ENCODE results near the gene MEIOC. TPM values are rescaled to one million over a fixed set of nuclear protein-coding genes. Genes with fewer than 3 reads are reported as not detected.

The MEIOC gene
- total RNA-seq, 1 experiment from 2014 or later: 3.0 TPM

GRCh38 chr17:44647736-44648135 lies 8.5 kb upstream of the MEIOC start:
- Histone ChIP-seq H4K91ac (ENCODE audit: insufficient read length, low read depth, low read length) (no peak overlapping the region), H4K5ac (ENCODE audit: insufficient read length, low read depth, low read length) (no peak overlapping the region), H2BK5ac (ENCODE audit: insufficient read length, low read length) (no peak overlapping the region), H3K27ac (ENCODE audit: insufficient read length, low read depth, low read length) (no peak overlapping the region), H3K56ac (ENCODE audit: insufficient read length, low read depth, low read length) (no peak overlapping the region), H3K79me2 (ENCODE audit: insufficient read depth, low read length) (no peaks in the 10 kb centered on the region), H3K27me3 (ENCODE audit: insufficient read depth, low read length) (no peaks in the 10 kb centered on the region), H2BK120ac (ENCODE audit: low read depth, low read length, poor library complexity, severe bottlenecking) (no peak overlapping the region), H3K4me2 (ENCODE audit: insufficient read depth, insufficient read length, low read length) (no peak overlapping the region), H2BK12ac (ENCODE audit: insufficient read length, low read depth, low read length) (no peak overlapping the region), H2AK5ac (ENCODE audit: insufficient read length, low read length) (no peak overlapping the region), H3K14ac (ENCODE audit: insufficient read depth, low read length) (no peak overlapping the region), H3K18ac (ENCODE audit: insufficient read length, low read depth, low read length) (no peak overlapping the region), H3K23me2 (ENCODE audit: insufficient read length, low read depth, low read length, poor library complexity, severe bottlenecking) (no peaks in the 10 kb centered on the region), H3K79me1 (ENCODE audit: insufficient read depth, low read depth, low read length, poor library complexity, severe bottlenecking) (no peaks in the 10 kb centered on the region), H3T11ph (ENCODE audit: low read length) (no peak overlapping the region), H3K4ac (ENCODE audit: low read depth, low read length) (no peak overlapping the region), H3K23ac (ENCODE audit: insufficient read length, low read depth, low read length) (no peak overlapping the region), H3K9me3 (ENCODE audit: control insufficient read depth, low read depth, low read length) (no peaks in the 10 kb centered on the region), H2BK20ac (ENCODE audit: low read depth, low read length, poor library complexity, severe bottlenecking) (no peak overlapping the region), H4K20me1 (ENCODE audit: control insufficient read depth, insufficient read depth, insufficient read length) (no peaks in the 10 kb centered on the region), H3K9ac (ENCODE audit: extremely low read depth, insufficient read length, low read length) (no peak overlapping the region), H2AFZ (ENCODE audit: low read length) (no peak overlapping the region), H2BK15ac (ENCODE audit: low read depth, low read length) (no peak overlapping the region), H3K4me1 (ENCODE audit: insufficient read depth, low read length) (no peaks in the 10 kb centered on the region), H4K8ac (replicated peaks; ENCODE audit: insufficient read length, low read depth, low read length) (no peak overlapping the region)
- TF ChIP-seq, protein P1, sequence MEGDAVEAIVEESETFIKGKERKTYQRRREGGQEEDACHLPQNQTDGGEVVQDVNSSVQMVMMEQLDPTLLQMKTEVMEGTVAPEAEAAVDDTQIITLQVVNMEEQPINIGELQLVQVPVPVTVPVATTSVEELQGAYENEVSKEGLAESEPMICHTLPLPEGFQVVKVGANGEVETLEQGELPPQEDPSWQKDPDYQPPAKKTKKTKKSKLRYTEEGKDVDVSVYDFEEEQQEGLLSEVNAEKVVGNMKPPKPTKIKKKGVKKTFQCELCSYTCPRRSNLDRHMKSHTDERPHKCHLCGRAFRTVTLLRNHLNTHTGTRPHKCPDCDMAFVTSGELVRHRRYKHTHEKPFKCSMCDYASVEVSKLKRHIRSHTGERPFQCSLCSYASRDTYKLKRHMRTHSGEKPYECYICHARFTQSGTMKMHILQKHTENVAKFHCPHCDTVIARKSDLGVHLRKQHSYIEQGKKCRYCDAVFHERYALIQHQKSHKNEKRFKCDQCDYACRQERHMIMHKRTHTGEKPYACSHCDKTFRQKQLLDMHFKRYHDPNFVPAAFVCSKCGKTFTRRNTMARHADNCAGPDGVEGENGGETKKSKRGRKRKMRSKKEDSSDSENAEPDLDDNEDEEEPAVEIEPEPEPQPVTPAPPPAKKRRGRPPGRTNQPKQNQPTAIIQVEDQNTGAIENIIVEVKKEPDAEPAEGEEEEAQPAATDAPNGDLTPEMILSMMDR (conservative IDR thresholded peaks at IDR 0.05): no peak
- Mint-ChIP-seq H3K36me3 (ENCODE audit: insufficient read depth in 1 of 3, low read depth in 3 of 3) (no peaks in the 10 kb centered on the region), H3K9me3 (no peaks in the 10 kb centered on the region), H3K4me1 (no peaks in the 10 kb centered on the region), H3K4me3 (no peak overlapping the region), H3K27me3 (ENCODE audit: low read depth) (peaks cover 35% of the 10 kb centered on the region), H3K27ac (no peak overlapping the region)
- no peak for DNase-seq

Data from H9 (cell line).